Choroid plexus epithelial cell (primary cell): Measurements from ENCODE around the gene IGHMBP2.
A peak's percentile ranks its signal among the peaks of the same experiment; 100 is the strongest.

Experiments
- DNase-seq: peaks from one replicate; pipeline ENCODE4 v3.0.0-alpha.2; 2010; ENCODE audit warnings: low read depth
- H3K4me3 ChIP-seq: 2 replicates; pipeline ENCODE4 v1.5.1; 2011; ENCODE audit warnings: low read depth, mild to moderate bottlenecking, control low read depth, low read length, moderate library complexity
- TF ChIP-seq, protein P1 (sequence below): conservative IDR thresholded peaks from 2 replicates; pipeline ENCODE4 v1.5.1; 2011; ENCODE audit warnings: low read depth, mild to moderate bottlenecking, control low read depth, inconsistent platforms, low read length, moderate library complexity

The IGHMBP2 gene

DNA sequence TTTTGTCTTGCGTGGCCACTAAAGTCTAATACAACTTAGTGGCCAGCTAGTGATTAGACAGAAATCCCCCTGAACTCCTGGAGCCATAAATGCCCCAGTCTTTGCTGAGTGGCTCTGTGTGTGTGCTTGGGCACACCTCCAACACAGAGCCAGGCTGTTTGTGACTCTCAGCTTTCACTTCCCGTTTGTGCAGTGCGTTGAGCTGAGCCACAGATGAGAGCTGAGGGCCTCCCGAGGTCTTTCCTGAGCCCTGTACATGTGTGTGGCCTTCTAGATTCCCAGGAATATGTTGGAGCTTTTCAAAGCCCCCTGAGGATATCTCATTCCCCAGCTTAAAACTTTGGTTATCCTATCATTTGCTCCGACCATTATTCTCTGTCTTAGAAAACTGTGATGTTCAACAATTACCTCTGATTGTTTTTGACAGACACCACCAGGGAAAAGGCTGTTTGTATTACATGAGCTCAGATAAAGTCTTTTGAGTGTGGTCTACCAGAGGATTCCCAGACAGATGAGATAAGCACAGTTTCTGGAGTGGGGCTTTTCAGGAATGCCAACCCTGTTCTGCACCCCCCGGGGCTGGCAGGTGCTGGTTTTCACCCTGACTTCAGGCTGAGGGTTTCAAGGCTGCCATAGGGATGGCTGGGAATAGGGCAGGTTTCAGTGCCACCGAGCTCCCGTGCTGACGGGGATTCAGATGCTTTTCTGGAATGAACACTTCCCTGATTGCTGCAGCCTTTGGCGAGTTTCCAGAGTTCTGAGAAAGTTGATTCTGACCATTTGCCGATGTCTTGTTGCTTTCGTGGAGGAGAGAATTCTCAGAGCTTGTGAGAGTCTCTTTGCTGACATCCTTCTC lies 23.8 kb downstream of the IGHMBP2 start:
- DNase-seq: peak; percentile 49
- TF ChIP-seq, protein P1, sequence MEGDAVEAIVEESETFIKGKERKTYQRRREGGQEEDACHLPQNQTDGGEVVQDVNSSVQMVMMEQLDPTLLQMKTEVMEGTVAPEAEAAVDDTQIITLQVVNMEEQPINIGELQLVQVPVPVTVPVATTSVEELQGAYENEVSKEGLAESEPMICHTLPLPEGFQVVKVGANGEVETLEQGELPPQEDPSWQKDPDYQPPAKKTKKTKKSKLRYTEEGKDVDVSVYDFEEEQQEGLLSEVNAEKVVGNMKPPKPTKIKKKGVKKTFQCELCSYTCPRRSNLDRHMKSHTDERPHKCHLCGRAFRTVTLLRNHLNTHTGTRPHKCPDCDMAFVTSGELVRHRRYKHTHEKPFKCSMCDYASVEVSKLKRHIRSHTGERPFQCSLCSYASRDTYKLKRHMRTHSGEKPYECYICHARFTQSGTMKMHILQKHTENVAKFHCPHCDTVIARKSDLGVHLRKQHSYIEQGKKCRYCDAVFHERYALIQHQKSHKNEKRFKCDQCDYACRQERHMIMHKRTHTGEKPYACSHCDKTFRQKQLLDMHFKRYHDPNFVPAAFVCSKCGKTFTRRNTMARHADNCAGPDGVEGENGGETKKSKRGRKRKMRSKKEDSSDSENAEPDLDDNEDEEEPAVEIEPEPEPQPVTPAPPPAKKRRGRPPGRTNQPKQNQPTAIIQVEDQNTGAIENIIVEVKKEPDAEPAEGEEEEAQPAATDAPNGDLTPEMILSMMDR: no peak
- no peak overlapping the region for H3K4me3 ChIP-seq

GRCh38 chr11:68928136-68928880 lies 24.6 kb downstream of the IGHMBP2 start:
- H3K4me3 ChIP-seq: no peak overlapping the region
- DNase-seq: no peak
- TF ChIP-seq, protein P1: no peak

DNA sequence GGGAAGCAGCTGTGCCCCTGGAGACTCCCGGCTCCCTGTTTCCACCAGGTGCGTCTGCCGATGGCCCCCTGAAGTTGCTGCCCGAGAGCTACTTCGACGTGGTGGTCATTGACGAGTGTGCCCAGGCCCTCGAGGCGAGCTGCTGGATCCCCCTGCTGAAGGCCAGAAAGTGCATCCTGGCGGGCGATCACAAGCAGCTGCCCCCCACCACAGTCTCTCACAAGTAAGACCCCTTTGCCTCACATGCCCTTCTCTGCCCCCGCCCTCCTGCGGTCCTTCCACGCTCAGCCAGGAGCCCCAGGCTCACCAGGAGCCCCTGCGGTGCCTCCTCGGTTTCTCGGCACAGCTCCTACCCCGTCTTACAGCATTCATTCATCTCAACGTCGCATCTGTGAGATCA lies 25.4 kb downstream of the IGHMBP2 start:
- no peak for DNase-seq
- TF ChIP-seq, protein P1: no peak
- H3K4me3 ChIP-seq: no peak overlapping the region

GRCh38 chr11:68929706-68930570 lies 26.2 kb downstream of the IGHMBP2 start:
- DNase-seq: no peak
- no peak overlapping the region for H3K4me3 ChIP-seq
- TF ChIP-seq, protein P1: no peak

DNA sequence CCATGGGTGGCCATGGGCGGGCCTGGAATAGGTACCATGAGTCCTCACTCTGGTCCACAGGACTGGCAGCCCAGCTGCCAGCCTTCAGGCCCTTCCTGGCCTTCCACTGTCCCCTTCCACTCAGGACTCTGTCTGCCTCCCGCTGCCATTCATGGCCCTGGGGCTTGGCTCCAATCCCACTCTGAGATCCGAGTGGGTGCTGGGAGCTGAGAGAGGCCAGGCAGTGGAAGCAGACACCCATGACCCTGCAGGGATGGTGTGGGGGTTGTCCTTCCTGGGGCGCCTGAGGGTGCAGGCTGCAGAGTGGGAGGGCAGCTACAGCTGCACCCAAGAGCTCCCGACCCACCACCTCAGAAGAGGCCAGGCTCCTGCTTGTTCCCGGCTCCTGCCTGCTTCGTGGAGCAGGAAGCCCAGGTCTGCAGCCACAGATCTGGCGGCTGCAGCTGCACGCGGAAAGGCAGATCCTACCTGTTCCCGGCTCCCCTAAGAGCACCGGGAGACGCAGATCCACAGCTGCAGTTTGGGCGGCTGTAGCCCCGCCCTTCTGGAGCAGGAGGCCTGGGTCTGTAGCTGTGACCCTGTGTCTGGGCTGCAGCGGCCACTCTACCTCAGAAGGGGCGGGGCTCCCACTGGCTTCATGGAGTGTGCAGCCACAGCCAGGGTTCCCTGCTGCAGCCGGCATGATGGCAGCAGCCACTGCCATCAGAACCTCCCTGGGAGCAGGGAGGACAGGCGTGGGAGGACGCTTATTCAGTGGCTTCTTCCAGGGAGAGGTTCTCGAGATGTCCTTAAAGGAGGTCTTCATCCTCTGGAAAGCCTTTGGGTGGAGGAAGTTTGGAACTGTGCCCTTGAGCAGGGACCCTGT lies 27.5 kb downstream of the IGHMBP2 start:
- TF ChIP-seq, protein P1: no peak
- no peak for DNase-seq
- no peak overlapping the region for H3K4me3 ChIP-seq

DNA sequence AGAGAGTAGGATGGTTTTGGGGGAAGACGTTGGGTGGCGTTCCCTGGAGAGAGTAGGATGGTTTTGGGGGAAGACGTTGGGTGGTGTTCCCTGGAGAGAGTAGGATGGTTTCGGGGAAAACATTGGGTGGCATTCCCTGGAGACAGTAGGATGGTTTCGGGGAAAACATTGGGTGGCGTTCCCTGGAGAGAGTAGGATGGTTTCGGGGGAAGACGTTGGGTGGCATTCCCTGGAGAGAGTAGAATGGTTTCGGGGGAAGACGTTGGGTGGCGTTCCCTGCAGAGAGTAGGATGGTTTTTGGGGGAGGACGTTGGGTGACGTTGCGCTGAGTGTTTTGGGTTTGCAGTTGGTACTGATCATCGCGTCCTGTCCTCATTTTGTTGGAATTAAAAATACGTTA lies 28.2 kb downstream of the IGHMBP2 start:
- DNase-seq: no peak
- TF ChIP-seq, protein P1: no peak
- H3K4me3 ChIP-seq: no peak overlapping the region
